SH-SY5Y (cell line): ENCODE measurements around the gene NLRP12.

Experiments used
- GATA2 ChIP-seq: IDR thresholded peaks from 2 replicates; pipeline ENCODE4 v1.6.1; 2011; ENCODE audit warnings: mild to moderate bottlenecking, low read depth, low read length
- GATA3 ChIP-seq: IDR thresholded peaks from 2 replicates; pipeline ENCODE4 v1.6.1; 2011; ENCODE audit warnings: low read depth, mild to moderate bottlenecking, low read length, moderate library complexity

GRCh38 chr19:53853707-53854106 is 29.6 kb upstream of the NLRP12 start:
- TF ChIP-seq GATA2 (no peak), GATA3 (no peak)
